CD4-positive, alpha-beta T cell treated with Interleukin-2 at 100 ng/mL for 4 hours (primary cell): ENCODE results near the gene PAPPA2.
"Not testable (repeated sequence)": the region's sequence is repeated elsewhere in the genome, so short reads cannot be mapped to it uniquely, and the experiment has no call there.

Experiments used
- DNase-seq: peaks from one replicate; pipeline ENCODE4 v3.0.0-alpha.2; 2020; ENCODE audit warnings: low spot score

The PAPPA2 gene

GRCh38 chr1:176462674-176463378 lies at the start of gene PAPPA2:
TSS of gene PAPPA2 (plus strand) at chr1:176463175. CDS start at chr1:176556323, 93,148 bp downstream.
- no peak for DNase-seq

DNA sequence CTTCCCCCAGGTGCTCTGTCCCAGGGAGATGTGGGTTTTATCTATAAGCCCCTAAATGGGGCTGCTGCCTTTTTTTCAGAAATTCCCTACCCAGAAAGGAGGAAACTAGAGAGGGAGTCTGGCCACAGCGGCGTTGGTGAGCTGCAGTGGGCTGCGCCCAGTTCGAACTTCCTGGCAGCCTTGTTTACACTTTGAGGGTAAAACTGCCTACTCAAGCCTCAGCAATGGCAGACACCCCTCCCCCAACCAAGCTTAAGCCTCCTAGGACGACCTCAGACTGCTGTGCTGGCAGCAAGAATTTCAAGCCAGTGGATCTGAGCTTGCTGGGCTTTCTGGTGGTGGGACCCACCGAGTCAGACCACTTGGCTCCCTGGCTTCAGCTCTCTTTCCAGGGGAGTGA lies 46.2 kb upstream of the PAPPA2 start:
- DNase-seq, result no peak

GRCh38 chr1:176419608-176420007 lies 43.4 kb upstream of the PAPPA2 start:
- not testable (repeated sequence) for DNase-seq

- no peak for DNase-seq
Measured at GRCh38 chr1:176434234-176434633, 28.7 kb upstream of the PAPPA2 start.

DNA sequence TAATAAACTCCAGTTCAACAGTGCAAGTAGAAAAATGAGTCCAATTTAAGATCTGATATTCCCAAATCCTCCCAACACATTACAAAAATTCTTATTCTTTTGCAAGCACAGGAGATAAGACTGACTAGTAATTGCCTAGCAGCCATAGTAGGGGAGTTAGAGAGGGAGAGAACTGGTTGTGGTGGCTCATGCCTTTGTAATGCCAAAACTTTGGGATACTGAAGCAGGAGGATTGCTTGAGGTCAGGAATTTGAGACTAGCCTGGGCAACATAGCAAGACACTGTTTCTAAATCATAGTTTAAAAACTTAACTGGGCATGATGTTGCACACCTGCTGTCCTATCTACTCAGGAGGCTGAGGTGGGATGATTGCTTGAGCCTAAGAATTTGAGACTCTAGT lies 26.7 kb upstream of the PAPPA2 start:
- DNase-seq, result no peak

GRCh38 chr1:176440176-176440575 lies 22.8 kb upstream of the PAPPA2 start:
- DNase-seq, result no peak

- DNase-seq, result no peak
Measured at GRCh38 chr1:176444286-176444685, 18.7 kb upstream of the PAPPA2 start.

- no peak for DNase-seq
Measured at GRCh38 chr1:176445402-176445801, 17.6 kb upstream of the PAPPA2 start.

DNA sequence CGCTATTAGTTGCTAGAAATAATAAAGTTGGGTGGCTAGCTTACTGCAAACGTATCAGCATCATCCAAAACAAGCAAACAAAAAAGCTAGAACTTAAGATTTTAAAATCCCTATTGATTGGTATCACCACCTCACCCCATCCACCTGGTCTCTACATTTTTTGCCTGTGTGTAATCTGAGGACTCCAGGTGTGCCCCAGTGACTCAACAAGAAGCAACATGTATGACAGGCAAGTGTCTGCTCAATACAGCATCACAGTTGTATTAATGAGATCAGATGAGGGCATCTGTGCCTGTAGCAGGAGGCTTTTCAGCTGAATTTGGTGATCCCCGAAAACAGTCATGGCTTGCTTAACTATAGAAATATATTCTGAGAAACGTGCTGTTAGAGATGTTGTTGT lies 14.6 kb upstream of the PAPPA2 start:
- DNase-seq, result no peak

- no peak for DNase-seq
Measured at GRCh38 chr1:176450526-176450925, 12.4 kb upstream of the PAPPA2 start.

GRCh38 chr1:176451741-176452140 lies 11.2 kb upstream of the PAPPA2 start:
- not testable (repeated sequence) for DNase-seq

GRCh38 chr1:176456795-176457194 lies 6.2 kb upstream of the PAPPA2 start:
- no peak for DNase-seq

DNA sequence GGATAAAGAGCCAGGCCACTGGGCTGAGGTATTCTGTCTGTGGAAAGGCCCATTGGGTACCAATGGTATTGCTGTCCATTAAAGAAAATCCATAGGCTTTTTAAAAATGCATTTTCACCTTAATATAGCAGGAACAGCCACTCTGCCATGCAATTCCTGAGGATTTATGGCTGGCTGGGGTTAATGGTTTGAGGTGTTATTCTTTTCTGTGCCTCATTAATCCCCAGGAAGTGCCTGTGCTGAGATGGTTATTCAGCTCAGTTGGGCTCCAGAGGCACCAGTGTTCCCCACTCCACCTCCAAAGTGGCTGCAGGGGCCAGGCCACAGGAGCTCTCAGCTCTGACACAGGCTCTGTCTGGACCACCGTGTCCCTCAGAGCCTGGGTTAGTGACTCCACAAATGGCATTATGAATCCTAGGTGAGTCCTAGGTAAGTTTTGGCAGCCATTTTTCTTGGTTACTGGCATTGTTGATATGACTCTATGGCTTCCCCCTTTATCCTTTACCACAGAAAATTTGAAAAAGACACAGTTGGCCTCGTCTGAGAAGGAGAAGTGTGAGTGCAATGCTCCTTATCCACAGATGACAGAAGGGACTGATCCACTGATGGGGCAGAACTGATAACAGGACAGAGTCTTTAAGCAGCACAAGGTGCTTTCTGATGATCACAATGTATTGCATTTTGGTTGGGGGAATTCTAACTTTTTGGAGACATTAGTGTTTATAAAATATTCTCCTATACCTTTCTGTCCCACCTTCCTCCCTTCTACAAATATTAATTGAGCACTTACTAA lies 2.2 kb upstream of the PAPPA2 start:
- DNase-seq, result no peak

DNA sequence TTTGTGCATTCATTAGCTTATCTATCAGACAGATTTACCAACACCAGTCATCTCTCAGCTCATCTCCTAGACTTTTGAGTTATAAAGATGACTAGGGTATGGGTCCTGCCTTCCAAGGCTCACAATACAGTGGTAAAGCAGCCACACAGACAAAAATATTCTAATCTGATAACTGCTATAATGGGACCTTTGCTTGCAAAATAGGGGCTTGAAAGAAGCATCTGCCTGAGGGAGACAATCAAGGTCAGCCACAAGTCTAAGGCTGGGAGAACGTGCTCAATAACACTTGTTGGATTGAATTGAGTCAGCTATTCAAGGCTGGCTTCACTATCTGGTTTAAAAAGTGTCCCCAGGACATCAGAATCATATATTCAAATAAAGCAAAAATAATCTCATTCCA lies 1.4 kb upstream of the PAPPA2 start:
- DNase-seq, result no peak

DNA sequence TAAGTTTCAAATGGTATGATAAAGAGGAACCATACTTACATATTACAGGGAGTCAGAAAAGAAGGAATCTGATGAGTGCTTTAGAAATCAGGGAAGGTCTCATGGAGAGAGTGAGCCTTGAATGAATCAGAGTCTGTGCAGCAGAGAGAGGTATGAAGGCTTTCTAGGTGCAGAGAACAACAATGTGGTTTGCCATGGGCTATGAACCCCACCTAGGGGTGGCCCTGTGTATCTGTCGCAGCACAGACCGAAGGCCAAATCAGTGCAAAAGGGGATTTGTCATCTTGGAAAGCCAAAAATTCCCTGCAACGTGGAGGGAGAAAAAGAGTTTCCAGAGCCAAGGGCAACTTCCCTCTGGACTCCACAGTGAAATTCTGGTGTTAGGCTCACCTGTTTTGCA lies 3.5 kb downstream of the PAPPA2 start:
- DNase-seq, result no peak

GRCh38 chr1:176469450-176470010 lies 6.6 kb downstream of the PAPPA2 start:
- DNase-seq, result no peak

- no peak for DNase-seq
Measured at GRCh38 chr1:176471338-176472121, 8.6 kb downstream of the PAPPA2 start.

GRCh38 chr1:176479971-176480370 lies 17.0 kb downstream of the PAPPA2 start:
- no peak for DNase-seq

- no peak for DNase-seq
Measured at GRCh38 chr1:176480750-176481149, 17.8 kb downstream of the PAPPA2 start.

DNA sequence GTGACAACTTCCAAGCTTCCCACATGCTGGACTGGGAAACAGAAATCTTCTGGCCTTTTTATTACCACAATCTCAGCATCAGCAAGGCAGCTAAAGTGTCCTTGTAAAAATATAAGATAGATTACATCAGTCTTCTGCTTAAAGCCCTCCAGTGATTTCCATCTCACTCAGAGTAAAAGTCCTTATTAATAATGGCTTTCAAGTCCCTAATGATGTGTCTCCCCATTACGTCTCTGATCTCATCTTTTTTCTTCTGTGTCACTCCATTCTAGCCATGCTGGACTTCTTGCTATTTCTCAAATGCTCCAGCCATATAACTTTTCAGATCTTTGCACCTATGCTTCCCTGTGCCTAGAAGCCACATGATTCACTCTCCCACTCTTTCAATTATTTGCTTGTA lies 22.1 kb downstream of the PAPPA2 start:
- no peak for DNase-seq

- DNase-seq, result no peak
Measured at GRCh38 chr1:176494436-176494835, 31.5 kb downstream of the PAPPA2 start.

DNA sequence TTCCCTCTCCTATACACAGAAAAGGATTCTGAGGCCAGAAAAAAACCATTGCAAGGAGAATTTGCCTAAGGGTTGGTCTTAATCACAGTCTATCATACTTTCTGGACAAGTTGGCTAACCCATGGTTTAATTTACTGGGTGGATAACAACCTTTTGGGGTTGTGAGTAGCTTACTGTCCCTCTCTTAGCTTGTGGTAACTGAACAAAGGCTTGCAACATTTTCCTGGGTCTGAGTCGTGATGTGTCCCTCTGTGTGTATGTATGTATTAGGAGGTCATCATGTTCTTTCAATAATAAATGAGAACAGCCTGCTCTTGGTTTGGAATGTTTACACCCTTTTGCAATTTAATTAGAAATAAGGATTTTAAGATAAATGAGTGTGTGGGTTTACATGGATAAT lies 36.7 kb downstream of the PAPPA2 start:
- no peak for DNase-seq
